ENCODE data around the gene PTH1R.

DNA sequence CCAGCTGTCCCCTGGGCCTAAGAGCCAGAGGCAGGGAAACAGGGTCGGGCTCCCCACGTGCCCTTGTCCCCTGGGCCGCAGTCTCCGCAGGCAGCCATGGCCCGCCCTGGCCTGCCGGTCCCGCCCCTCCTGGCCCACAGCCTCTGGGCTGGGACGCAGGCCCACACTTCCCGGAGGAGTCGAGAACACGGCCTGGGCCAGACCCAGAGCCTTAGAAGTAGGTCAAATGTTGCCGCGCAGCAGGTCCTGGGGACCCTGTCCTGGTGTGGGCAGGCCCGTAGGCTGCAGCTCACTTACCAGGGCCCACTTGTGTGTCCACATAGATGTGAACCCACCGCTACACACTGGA lies 10.0 kb upstream of the PTH1R start:
- TF ChIP-seq, protein P1, sequence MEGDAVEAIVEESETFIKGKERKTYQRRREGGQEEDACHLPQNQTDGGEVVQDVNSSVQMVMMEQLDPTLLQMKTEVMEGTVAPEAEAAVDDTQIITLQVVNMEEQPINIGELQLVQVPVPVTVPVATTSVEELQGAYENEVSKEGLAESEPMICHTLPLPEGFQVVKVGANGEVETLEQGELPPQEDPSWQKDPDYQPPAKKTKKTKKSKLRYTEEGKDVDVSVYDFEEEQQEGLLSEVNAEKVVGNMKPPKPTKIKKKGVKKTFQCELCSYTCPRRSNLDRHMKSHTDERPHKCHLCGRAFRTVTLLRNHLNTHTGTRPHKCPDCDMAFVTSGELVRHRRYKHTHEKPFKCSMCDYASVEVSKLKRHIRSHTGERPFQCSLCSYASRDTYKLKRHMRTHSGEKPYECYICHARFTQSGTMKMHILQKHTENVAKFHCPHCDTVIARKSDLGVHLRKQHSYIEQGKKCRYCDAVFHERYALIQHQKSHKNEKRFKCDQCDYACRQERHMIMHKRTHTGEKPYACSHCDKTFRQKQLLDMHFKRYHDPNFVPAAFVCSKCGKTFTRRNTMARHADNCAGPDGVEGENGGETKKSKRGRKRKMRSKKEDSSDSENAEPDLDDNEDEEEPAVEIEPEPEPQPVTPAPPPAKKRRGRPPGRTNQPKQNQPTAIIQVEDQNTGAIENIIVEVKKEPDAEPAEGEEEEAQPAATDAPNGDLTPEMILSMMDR (IDR thresholded peaks at IDR 0.05), result no peak
- no peak for TF ChIP-seq POLR2A (IDR thresholded peaks at IDR 0.05)
- no peak for TF ChIP-seq EP300 (IDR thresholded peaks at IDR 0.05)

Data from upper lobe of left lung (tissue), 4 donors.